Ramos (cell line): ENCODE measurements around the gene RASSF4.

Experiments used
- in situ Hi-C: fragments of 300-500 bp; cut with MboI; formaldehyde crosslinking; loops from one replicate; pipeline ENCODE4 v1.14.3; 2022; ENCODE audit warnings: low sequenced_read_pairs; ENCODE audit not compliant: unreplicated experiment

The RASSF4 gene

DNA sequence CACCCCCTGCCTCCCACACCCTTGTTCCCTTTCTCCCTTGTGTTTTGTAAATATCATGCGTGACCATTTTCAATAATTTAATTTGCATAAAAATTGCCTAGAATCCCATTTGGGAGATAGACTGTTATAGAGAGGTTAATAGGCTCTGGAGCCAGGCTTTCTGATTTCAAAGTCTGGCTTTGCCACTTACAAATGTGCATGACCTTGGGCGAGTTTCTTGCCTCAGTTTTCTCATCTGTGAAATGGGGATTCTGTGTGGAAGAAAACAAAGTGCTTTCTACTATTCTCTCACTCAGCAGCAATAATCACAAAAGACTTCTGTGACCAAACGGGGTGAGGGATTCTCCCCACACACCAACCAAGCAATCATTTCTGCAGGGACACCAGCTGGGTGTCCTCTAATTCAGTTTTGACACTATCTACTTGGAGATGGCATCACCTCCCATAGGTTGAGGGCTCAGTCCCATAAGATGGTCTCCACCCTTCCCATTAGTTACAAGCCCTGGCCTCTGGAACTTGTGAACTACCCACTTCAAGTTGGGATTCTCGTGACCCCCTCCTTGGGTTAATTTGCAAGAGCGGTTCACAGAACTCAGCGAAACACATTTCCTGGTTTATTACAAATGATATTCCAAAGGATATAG is 37.6 kb downstream of the RASSF4 start:
- in situ Hi-C loops: no loop called here

DNA sequence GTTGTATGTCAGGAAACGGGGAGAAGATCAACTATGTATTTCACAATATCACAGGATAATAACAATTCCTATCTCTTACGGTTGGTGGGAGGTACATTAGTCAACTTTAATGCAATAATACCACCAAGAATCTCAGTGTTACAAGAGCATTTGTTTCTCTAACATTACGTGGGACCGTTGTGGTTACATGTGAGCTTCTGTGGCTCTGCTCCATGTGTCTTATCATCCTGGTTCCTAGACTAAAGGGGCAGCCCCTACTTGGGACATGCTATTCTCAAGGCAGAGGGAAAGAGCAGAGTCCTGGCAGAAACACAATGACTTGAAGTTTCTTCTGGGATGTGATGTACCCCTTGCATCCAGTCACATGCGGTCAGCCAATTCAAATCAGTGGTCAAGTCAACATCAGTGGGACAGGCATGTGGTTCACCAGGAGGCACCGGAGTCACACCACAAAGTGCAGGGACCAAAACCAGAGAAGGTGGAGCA is 38.6 kb downstream of the RASSF4 start:
- in situ Hi-C loops: no loop called here

DNA sequence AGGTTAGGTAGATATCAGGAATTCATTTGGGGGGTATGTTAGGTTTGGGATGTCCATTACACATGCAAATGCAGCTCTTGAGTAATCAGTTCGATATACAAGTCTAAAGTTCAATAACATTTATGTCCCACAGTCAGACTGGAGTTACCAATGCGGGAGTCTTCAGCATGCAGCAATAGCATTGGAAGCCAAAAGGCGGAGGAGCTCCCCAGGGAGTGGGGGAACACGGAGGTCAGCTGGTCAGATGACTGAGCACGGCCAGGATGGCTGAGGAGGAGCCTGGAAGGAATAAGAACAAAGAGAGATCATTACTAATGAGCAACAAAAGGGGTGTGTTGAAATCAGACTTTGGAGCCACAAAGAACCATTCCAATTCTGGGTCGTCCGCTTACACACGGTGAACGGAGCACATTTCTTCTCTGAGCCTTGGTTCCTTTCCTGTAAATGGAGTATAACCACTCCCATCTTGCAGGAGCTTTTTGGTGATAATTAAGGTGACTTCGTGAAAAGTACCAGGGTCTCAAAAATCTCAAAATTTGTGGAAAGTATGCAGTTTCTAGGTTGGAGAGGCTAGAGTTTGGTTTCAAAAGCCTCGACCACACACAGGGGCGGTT is 40.6 kb downstream of the RASSF4 start:
- in situ Hi-C loops: loop anchor here (25.0 kb wide), 1 partner anchor 437 kb away; no protein-coding TSS in a partner anchor

DNA sequence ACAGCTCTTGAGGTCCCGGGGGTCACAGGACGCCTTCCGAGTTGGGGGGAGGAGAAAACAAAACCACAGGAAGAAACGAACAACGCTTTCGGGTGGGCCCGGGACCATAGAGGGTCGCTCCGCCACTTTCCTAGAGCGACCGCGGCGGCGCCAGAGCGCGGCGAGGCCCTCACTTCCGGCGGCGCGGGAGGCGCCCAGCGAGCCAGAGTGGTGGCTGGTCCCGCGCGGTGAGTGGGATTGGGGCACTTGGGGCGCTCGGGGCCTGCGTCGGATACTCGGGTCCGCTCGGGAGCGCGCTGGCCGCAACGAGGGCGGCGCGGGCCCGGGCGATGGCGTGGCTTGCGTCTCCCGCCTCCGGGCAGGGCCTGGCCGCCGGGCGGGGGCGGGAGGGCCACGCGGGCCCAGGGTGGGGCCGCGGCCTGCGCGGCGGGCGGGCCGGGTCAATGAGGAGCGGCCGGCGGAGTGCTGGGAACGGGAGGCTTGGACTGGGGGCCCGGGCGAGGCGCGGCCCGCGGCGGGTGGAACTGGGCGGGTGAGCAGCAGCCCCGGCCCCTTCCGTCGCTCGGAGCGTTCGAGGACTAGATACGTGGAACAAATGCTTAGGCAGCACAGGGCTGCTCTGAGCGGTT is 41.3 kb downstream of the RASSF4 start, which contains the start of gene ZNF22:
TSS of gene ZNF22 (plus strand) at position 172 of the 629 bp plus-strand sequence. CDS start 2,446 bp downstream, outside the sequence.
- in situ Hi-C loops: loop anchor here (25.0 kb wide), 1 partner anchor 436 kb away; no protein-coding TSS in a partner anchor

DNA sequence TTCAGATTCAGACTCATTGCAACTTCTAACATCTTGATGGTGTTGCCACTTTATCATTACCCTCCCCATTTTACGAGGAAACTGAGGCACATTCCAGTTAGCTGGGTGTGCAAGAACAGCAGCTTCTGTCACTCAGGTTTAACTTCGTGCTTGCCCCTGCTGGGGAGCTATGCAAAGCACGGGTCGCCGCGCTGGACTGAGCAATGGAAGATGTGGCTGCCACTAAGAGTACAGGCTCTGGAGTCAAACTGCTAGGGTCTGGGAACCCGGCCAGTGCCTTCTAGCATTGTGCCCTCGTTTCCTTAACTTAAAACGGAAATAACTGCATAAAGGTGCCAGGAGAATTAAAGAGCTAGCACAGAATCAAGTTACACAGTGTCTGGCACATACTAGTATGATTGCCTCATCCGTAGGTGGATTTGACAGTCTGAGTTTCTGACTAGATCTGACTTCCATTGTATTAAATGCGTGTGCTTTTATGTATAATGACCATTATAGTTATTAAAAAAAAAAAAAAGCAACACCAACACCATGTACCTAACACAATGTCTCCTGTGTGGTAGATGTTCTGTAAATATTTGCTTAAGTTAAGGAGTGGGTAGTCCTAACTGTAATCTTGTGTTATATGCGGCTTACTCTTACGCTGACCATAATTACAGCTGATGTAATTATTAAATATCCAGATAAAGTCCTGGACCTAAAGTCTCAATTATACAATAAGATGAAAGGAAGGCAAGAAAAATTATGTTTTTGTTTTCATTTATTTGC is 42.0 kb downstream of the RASSF4 start:
- in situ Hi-C loops: loop anchor here (25.0 kb wide), 1 partner anchor 436 kb away; no protein-coding TSS in a partner anchor

DNA sequence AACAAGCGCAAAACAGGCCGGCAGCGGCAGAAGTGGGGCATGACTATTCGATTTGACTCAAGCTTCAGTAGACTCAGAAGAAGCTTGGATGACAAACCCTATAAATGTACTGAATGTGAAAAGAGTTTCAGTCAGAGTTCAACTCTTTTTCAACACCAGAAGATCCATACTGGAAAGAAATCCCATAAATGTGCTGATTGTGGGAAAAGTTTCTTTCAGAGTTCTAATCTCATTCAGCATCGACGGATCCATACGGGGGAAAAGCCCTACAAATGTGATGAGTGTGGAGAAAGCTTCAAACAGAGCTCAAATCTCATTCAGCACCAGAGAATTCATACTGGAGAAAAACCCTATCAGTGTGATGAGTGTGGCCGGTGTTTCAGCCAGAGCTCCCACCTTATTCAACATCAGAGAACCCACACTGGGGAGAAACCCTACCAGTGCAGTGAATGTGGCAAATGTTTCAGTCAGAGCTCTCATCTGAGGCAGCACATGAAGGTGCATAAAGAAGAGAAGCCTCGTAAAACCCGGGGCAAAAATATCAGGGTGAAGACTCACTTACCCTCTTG is 43.9 kb downstream of the RASSF4 start:
- in situ Hi-C loops: loop anchor here (25.0 kb wide), 1 partner anchor 434 kb away; no protein-coding TSS in a partner anchor

DNA sequence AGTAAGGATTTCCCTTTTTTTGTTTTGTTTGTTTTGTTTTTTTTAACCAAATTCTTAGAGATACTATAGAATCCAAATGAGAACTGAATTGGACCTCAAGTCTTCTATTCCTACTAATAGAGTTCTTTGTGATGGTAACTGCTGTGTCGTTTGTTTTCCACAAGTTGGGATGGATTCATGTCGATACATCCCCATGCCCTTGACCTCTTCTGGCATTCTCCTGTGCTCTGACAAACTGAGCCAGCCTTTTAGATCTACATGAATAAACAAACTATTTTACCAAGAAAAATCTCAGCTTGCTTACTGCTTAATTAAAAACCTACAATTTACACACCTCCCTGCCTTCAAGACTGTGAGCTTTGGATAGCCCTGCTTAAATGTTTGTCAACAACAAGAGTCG is 45.1 kb downstream of the RASSF4 start:
- in situ Hi-C loops: loop anchor here (25.0 kb wide), 1 partner anchor 433 kb away; no protein-coding TSS in a partner anchor

DNA sequence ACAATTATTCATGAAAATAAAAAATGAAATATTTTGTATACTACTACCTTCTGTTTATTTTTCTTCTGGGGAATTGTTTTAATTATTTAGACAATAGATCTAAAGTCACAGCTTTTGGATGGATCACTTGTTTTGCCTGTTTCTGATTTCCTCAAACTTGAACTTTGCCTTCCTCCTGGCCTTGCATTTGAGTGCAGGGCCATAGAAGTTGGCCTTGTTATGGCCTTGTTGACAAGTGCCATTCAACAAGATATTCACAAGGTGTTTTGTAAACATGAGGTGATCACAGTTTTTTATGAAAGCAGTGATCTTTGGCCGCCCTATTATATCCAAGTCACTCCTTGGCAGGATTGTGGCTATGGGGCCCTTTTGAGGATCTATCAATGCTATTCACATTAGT is 45.7 kb downstream of the RASSF4 start:
- in situ Hi-C loops: loop anchor here (25.0 kb wide), 1 partner anchor 432 kb away; no protein-coding TSS in a partner anchor

DNA sequence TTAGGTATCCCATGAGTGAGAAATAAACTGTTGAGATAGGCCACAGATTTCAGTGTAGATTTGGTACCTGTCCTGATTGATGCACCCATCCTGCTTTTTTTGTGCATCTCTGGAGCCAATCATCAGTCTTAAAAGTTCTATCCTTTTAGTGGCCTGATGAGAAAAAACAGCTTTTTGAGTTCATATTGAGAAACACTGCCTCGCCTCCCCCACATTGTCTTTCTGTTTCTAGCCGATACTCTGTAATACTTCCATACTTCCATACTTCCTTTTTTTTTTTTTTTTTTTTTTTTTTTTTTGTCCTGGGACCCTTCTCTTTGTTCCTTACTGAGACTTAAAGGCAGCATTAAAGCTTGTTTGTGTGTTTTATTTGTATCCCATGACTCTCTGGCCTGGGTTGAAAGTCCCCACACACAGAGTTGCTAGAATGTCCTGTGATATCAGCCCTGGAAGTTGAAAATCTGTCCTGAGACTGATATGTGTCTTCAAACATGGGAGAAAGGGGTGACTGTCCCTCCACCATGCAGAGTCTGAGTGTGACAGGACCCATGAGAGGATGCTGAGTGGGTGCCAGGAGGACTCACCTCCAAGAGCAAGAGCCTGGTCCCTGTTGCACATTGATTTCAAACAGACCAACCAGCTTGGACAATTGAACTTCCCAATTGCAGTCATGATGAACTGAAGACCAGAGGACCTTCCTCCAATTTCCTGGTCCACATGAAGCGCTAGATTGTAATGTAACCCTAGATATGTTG is 46.9 kb downstream of the RASSF4 start:
- in situ Hi-C loops: loop anchor here (25.0 kb wide), 1 partner anchor 431 kb away; no protein-coding TSS in a partner anchor

DNA sequence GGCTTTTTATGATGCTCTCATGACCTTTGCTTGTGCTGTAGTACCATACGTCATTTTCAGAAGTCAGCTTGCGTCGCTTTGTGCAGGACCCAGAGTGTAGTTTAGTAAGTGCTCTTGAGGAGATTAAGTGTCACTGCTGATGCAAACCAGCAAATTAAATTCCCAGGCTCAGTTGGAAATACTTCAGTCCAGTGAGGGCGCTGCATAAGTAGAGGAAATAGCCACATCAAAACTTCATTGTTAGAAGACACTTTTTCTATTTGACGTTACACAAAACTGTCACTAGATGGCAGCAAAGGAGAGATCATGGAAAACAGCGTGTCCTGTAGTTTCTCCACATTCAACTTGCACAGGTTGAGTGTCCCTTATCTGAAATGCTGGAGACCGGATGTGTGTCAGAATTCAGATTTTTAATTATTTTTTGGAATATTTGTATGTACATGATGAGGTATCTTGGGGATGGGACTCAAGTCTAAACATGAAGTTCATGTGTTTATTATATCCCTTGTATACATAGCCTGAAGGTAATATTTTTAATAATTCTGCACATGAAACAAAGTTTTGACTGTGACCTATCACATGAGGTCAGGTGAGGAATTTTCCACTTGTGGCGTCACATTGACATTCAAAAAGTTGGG is 49.0 kb downstream of the RASSF4 start:
- in situ Hi-C loops: loop anchor here (25.0 kb wide), 1 partner anchor 429 kb away; no protein-coding TSS in a partner anchor

DNA sequence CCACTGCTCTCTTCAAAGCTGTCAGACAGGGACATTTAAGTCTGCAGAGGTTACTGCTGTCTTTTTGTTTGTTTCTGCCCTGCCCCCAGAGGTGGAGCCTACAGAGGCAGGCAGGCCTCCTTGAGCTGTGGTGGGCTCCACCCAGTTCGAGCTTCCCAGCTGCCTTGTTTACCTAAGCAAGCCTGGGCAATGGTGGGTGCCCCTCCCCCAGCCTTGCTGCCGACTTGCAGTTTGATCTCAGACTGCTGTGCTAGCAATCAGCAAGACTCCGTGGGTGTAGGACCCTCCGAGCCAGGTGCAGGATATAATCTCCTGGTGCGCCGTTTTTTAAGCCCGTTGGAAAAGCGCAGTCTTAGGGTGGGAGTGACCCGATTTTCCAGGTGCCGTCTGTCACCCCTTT is 55.0 kb downstream of the RASSF4 start:
- in situ Hi-C loops: loop anchor here (25.0 kb wide), 1 partner anchor 423 kb away; no protein-coding TSS in a partner anchor

DNA sequence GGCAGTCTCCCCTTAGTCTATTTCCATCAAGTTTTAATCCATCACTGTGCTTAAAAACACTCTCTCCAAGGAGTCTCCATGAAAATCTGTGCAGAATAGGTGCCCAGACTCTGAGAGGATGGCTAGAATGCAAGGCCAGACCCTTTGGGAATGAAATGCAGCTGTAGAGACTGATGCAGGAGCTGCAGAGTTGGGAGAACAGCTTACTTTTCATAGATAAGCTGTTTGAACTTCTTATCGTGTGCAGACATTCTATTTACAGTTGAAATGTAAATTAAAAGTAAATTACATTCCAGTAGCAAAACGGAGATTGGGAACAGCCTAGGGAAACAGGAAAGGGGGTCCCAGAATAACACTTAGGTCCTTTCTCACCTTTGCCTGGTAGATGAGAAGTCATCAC is 56.0 kb downstream of the RASSF4 start:
- in situ Hi-C loops: loop anchor here (25.0 kb wide), 1 partner anchor 422 kb away; no protein-coding TSS in a partner anchor

DNA sequence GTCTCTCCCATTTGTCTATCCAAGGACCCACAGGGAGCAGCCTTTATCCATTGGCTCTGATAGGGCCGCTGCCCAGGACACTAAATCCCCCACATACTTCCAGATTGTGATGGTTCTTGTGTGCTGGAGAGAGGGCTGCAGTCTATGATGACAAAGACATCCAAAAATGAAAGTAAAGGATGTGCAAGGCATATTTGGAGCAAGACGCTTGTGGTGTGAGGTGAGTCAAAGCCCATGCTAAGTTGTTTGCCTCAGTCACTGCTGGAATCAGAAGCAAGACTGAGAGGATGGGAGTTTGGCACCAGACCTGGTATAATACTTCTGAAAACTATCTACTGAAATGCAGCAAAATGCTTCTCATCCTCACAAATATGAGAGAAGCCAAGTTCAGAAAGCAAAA is 63.8 kb downstream of the RASSF4 start:
- in situ Hi-C loops: loop anchor here (25.0 kb wide), 1 partner anchor 414 kb away; no protein-coding TSS in a partner anchor

DNA sequence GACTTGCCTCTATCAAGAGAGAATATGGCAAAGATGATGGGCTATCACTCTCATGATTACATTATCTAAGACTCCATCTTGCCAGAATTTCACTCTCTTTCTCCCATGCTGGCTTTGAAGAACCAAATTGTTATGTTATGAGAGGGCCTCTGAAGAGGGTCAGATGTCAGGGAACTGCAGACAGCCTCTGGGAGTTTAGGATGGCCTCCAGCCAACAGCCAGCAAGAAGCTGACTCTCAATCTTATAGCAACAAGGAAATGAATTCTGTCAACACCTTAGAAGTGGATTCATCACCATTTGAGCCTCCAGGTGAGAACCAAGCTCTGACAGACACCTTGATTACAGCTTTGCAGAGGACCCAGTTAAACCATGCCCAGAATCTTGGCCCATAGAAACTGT is 74.7 kb downstream of the RASSF4 start:
- in situ Hi-C loops: no loop called here

DNA sequence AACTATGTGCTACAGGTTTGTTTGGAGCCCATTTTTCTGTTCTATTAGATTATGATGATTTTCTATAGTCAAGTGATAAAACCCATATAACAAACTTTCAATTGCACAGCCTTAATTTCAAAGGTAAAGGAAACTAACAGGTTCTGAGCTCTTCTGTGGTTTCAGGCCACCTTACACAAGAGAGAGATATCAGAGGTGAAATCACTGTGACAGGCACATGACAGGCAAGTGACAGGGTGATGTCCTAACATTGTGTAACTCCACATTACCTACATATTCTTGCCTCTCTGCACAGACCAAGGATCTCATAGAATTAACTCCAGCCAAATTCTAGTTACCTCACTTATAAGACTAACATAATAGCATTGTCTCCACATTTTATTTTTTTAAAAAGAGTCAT is 76.1 kb downstream of the RASSF4 start:
- in situ Hi-C loops: no loop called here

DNA sequence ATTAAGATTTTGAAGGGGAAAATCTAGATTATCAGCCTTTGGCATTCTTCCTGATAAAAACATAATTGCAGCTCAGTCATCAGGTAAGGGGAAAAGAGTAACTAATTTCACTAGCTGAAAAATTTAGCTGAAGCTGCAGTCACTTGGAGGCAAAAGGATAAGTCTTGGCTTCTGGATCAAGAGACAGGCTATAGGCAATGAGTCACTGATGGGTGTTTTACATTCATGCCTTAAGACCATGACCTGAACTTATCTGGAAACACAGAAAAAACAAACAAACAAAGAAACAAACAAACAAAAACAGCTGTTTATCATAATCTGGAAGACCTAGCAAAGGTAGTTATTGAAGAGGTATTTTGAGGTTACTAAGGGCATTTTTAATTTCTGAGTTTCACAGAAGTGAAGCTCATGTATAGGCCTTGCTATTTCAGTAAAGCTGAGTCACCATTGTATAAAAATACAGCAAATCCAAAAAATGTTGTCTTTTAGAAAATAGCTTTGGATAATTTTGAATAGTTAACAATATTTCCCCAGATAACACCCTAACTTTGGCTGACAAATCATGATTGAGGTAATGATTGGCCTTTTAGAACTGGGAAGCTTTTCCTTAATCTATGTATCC is 81.4 kb downstream of the RASSF4 start:
- in situ Hi-C loops: no loop called here

DNA sequence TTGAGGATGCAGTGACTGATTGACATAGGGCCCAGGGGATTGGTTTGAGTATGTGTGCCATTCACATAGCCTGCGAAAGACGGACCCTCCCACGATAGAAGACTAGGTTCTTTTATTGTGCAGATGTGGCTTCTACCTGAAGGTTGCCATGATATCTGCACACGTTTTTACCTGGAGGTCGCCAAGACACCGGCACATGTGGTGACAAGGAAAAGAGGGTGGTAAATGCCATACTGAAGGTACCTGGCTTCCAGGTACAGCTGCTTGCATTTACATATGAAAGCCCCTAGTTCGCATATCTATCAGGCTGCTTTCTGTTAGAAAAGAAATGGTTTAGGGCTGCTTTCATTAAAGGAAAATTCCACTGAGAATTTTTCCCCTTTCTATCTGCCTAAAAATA is 84.7 kb downstream of the RASSF4 start:
- in situ Hi-C loops: no loop called here
